Measurements from ENCODE around the gene TCF12.

The TCF12 gene

GRCh38 chr15:57025264-57025926, 107.0 kb downstream of the TCF12 start:
- no peak for DNase-seq

GRCh38 chr15:57026016-57026592, 107.7 kb downstream of the TCF12 start:
- DNase-seq, result no peak

DNA sequence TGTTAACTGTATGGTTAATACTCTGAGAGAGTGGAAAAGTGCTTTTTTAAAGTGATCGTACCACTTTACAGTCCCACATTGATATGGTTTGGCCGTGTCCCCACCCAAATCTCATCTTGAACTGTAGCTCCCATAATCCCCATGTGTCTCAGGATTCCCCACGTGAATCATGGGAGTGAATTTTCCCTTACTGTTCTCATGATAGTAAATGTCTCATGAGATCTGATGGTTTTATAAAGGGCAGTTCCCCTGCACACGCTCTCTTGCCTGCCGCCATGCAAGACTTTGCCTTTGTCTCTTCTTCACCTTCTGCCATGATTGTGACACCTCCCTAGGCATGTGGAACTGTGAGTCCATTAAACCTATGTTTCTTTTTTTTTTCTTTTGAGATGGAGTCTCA, 109.2 kb downstream of the TCF12 start:
- no peak for DNase-seq

GRCh38 chr15:57028176-57028575, 109.7 kb downstream of the TCF12 start:
- no peak for DNase-seq

- DNase-seq, result no peak
Measured at GRCh38 chr15:57030011-57030410, 111.6 kb downstream of the TCF12 start.

DNA sequence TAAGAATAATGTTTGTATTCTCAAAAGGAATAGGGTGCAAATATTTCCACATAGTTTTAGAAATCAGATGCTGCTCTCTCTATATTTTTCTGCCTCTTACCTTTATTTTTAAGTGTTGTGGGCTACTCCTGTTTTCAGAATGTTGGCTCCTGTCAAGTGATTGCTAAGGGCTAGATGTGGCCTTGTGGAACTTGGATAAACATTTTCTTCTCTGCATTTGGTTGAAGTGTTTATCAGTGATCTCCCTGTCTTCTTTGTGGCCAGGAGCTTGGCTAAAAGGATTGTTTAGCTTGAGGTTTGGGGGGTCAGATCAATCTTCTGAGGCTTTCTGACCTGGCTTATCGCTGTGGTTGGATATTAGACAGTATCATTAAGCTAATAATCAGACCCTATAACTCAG, 112.6 kb downstream of the TCF12 start:
- DNase-seq, result no peak

GRCh38 chr15:57031605-57032004, 113.2 kb downstream of the TCF12 start:
- DNase-seq, result no peak

- no peak for DNase-seq
Measured at GRCh38 chr15:57032338-57032737, 113.9 kb downstream of the TCF12 start.

DNA sequence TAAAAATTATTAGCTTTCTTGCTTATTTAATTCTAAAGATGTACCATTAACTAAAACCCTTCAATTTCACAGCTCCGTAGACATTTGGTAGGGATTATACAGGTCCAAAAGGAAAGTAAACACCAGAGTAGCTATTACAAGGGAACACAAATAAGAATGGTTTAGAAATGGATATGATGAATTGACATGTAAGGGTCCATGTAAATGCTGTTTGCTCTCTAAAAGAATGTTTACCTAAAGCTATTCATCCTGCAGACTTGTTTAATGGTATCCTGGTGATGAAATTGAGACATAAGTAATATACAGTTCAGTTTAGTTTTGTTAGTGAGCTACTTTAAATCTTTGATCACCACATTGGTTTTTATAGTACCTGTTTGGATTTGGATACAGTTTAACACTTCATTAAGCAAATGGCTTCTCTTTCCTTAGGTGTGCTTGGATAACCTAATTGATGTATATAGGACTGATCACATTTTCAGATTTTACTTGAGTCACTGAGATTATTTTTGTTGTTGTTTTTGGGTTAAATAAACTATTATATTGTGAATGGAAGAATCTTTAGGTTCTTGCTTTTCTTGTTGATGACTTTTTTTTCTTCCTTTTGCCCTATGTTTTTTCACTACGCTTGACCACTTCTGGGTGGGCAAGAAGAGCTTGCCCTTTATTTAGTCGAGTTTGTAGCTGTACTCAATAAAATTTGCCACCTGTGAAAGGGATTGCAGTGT, 115.4 kb downstream of the TCF12 start:
- no peak for DNase-seq

- no peak for DNase-seq
Measured at GRCh38 chr15:57034613-57035012, 116.2 kb downstream of the TCF12 start.

DNA sequence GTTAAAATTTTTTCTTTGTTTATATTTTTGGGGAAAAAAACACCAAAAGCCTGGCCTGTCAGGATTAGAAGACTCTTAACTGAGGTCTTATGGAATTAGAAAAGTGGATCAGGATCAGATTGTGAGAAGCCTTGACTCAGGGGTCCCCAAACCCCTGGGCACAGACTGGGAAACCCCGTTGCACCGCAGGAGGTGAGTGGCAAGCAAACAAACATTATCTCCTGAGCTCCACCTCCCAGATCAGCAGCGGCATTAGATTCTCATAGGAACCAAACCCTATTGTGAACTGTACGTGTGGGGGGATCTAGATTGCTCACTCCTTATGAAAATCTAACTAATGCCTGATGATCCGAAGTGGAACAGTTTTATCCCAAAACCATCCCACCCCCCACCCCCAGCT, 117.2 kb downstream of the TCF12 start:
- no peak for DNase-seq

DNA sequence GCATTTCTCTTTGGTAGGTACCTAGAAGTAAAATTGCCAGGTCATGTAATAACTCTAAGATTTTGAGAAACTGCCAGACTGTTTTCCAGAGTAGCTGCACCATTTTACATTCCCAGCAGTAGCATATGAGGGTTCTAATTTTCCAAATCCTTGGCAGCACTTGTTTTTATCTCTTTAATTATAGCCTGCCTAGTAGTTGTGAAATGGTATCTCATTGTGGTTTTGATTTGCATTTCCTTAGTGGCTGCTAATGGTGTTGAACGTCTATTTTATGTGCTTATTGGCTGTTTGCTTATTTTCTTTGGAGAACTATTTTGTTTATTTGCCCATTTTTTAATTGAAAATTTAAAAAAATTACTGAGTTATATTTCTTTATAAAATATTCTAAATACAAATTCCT, 117.9 kb downstream of the TCF12 start:
- no peak for DNase-seq

GRCh38 chr15:57037548-57037947, 119.1 kb downstream of the TCF12 start:
- DNase-seq, result no peak

DNA sequence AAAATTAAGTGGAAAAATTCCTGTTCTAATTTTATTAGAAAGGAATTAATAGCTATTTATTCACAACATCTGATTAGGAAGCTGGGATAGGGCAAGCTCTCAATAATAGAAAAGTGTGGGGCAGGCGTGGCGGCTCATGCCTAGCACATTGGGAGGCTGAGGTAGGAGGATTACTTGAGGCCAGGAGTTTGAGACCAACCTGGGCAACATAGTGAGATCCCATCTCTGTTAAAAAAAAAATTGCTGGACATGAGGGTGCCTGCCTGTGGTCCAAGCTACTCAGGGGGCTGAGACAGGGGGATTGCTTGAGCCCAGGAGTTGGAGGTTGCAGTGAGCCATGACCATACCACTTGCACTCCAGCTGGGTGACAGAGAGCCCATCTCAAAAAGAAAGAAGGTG, 119.6 kb downstream of the TCF12 start:
- no peak for DNase-seq

DNA sequence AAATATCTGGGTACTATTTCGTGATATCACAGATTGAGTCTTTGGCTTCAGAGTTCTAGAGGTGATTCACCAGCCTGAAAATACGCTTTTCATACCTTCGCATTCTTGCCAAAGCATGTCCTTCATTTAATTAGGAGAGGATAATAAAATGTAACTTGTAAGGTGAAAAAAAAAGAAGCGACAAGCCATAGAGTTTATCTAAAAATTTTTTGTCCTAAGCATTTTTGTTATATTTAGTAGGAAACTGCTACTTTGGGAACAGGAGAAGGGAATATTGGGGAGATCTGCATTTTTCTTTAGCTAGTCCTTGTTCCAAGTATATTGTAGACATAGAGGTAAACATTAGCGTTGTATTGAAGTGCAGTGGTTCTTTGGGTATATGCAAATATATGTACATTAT, 120.1 kb downstream of the TCF12 start:
- DNase-seq, result no peak

- no peak for DNase-seq
Measured at GRCh38 chr15:57041416-57041815, 123.0 kb downstream of the TCF12 start.

- DNase-seq, result no peak
Measured at GRCh38 chr15:57044072-57044702, 125.7 kb downstream of the TCF12 start.

DNA sequence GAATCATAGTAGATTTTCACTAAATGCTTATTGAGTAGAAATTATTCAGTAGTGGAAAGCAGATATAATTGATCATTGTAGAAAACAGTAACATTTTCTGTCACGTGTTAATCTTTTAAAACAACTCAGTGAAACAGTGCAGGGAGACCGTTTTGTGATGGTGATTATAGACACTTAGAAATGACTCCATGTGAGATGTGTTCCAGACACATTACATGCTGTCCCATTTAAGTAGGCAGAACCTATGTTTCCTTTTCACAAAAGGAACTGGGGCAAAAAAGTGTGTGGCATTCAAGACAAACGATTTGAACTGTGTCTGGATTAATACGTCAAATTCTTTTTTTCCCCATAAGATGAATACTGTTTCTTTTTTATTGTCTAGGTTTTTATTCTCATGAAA, 126.5 kb downstream of the TCF12 start:
- no peak for DNase-seq

DNA sequence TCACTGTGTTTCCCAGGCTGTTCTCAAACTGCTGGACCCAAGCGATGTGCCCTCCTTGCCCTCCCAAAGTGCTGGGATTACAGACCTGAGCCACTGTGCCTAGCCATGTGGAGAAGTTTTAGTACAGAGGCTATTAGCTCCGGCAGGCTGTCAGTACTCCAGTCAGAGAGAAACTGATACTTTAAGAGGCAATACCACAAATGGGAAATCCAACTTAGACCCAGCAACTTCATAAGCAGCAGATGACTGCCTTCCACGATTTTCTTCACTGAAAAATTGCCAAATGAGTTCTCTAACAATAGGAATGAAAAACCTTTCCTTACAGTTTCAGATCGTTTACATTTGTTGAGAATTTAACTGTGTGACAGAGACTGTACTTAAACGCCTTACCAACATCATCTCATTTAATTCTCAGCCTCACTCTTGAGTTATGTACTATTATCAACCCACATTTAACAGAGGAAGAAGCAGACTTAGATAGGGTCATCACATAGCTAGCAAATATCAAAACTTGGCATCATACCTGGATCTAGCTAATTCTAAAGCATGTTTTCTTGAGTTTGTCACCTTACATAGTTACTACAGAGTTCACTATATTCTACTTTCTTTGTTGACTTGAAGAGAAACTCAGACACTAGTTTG, 127.4 kb downstream of the TCF12 start:
- no peak for DNase-seq

- DNase-seq, result no peak
Measured at GRCh38 chr15:57048930-57049549, 130.6 kb downstream of the TCF12 start.

DNA sequence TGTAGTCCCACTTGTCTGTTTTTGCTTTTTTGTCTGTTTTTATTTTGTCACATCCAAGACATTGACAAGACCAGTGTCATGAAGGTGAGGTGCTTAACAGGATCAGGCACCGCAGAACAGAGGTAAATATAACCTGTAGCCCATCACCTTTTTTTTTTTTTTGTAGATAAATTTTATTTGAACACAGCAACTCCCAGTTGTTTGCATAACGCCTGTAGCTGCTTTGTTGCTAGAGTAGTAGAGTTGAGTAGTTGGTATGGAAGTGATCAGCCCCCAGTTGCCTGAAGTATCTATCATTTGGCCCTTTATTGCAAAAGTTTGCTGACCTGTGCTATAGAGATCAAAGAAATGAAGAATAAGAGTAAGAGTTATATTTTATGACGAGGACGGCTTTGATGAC, 135.0 kb downstream of the TCF12 start:
- DNase-seq, result no peak

DNA sequence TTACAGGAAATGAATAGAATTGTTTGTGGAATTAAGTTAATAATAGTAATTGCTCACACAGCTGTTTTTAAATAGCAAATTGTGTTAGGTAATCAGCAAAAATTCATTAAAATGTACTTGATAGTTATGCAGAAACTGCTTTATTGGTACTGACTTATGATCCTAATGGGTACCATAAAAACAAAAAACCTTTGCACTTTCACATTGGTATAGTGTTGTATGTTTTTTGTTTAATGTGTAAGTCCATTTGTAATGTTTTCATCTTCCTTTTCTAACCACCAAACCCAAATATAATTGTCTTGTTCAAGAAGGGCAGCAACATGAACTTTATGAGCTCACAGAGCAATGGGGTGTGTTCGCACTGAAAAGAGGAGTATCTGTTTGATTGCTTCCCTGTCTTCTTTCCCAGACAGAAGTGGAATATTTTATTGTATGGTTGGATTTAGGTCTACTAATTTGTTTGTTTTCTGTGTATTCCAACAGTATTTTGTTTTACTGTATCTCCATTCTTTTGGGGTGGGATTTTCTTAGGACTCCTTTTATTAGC, 135.8 kb downstream of the TCF12 start:
- no peak for DNase-seq

GRCh38 chr15:57056357-57056756, 137.9 kb downstream of the TCF12 start:
- no peak for DNase-seq

All from NCI-H187 treated with DMSO at 0.1 percent for 48 hours (cell line).